ENCODE results near the gene RHOF. TPM values are rescaled to one million over a fixed set of nuclear protein-coding genes. Genes with fewer than 3 reads are reported as not detected.
A peak's percentile ranks its signal among the peaks of the same experiment; 100 is the strongest.

Gene RHOF
- total RNA-seq, 4 donors from 2014 or later: 4.8 to 11.4 (median 9.5) TPM

- no peak for DNase-seq (ENCODE audit: low spot score)
- no peak for ATAC-seq (ENCODE audit: low FRiP score)
Measured at GRCh38 chr12:121812921-121813896, 19.7 kb upstream of the RHOF start.

DNA sequence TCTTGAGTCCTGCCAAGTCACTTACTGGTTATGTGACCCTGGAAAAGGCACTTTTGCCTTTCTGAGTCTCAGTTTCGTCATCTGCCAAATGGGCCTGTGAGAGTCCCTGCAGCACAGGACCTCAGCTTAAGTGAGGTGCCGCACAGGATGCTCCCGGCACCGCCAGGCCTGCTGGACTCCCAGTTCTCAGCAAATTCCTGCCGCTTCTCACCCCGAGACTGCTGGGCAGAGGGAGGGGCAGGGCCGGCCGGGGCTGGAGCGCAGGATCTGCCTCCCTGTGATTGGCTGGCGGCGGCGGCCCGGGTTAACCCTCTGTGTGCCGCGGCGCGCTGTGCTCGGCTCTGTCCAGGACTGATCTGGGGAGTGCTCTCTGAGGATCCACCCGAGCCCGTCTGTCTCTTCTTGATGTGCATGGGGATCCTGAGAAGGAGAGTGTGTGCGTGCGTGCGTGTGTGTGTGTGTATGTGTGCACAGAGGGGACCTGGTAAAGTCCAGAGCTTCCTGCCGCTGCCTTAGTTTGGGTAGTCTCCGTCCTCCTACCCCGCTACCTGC is 18.9 kb upstream of the RHOF start:
- no peak for TF ChIP-seq CTCF (IDR thresholded peaks at IDR 0.05)
- DNase-seq (ENCODE audit: low spot score): no peak
- peak; percentile 80 for ATAC-seq (ENCODE audit: low FRiP score)

More at GRCh38 chr12:121812921-121813896, 19.7 kb upstream of the RHOF start:
- no peak for TF ChIP-seq CTCF (IDR thresholded peaks at IDR 0.05)

- TF ChIP-seq CTCF (IDR thresholded peaks at IDR 0.05): peak in 2 of 3 donors; percentile 65 to 97
- ATAC-seq (ENCODE audit: low FRiP score) (peak; percentile 87), DNase-seq (ENCODE audit: low spot score) (no peak)
Measured at GRCh38 chr12:121811434-121812319, 18.2 kb upstream of the RHOF start.

DNA sequence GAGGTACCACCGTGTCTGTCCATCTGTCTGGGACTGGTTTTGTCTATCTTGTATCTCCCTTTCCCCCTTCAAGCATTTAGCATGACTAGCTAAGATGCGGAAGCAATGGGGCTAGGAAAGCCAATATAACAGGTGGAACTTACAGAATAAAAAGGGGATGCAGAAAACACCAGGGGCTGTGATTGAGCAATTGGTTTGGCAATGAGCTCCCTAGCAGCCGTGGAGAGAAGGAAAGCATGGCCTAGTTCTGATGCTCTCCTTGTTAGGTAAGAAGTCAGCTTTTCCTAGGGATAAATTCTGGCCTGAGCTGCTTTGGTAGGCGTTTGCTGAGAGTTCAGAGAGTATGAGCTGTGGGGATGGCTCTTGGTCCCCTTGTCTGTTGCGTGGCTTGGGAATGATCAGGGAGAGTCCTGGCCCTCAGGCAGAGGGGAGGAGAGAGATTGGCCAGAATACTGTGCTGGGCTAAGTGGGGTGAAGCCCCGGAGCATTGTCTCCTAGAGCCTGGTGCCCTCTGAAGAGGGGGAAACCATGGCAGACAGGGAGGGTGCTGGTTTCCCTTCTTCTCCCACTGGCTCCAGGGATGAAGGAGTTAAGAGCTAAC is 17.4 kb upstream of the RHOF start:
- ATAC-seq (ENCODE audit: low FRiP score) (no peak), DNase-seq (ENCODE audit: low spot score) (no peak)
- no peak for TF ChIP-seq CTCF (IDR thresholded peaks at IDR 0.05)

DNA sequence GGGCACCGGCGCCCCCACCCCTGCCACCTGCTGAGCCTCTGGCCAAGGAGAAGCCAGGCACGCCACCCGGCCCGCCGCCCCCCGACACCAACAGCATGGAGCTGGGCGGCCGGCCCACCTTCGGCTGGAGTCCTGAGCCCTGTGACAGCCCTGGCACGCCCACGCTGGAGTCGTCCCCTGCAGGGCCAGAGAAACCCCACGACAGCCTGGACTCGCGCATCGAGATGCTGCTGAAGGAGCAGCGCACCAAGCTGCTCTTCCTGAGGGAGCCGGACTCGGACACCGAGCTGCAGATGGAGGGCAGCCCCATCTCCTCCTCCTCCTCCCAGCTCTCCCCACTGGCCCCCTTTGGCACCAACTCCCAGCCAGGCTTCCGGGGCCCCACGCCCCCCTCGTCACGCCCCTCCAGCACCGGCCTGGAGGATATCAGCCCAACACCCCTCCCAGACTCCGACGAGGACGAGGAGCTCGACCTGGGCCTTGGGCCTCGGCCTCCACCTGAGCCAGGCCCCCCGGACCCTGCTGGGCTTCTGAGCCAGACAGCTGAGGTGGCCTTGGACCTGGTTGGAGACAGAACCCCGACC is 16.8 kb upstream of the RHOF start:
- no peak for TF ChIP-seq CTCF (IDR thresholded peaks at IDR 0.05)
- ATAC-seq (ENCODE audit: low FRiP score) (no peak), DNase-seq (ENCODE audit: low spot score) (no peak)

DNA sequence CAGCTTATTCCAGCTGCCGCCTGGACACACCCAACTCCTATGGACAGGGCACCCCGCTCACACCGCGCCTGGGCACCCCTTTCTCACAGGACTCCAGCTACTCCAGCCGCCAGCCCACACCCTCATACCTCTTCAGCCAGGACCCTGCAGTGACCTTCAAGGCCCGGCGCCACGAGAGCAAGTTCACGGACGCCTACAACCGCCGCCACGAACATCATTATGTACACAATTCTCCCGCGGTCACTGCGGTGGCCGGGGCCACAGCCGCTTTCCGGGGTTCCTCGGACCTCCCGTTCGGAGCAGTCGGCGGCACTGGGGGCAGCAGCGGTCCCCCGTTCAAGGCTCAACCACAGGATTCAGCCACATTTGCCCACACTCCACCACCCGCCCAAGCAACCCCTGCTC is 16.2 kb upstream of the RHOF start:
- DNase-seq (ENCODE audit: low spot score): no peak
- no peak for TF ChIP-seq CTCF (IDR thresholded peaks at IDR 0.05)
- no peak for ATAC-seq (ENCODE audit: low FRiP score)
